Measurements from ENCODE around the gene TNIK. TPM values are rescaled to one million over a fixed set of nuclear protein-coding genes. Genes with fewer than 3 reads are reported as not detected.

Gene TNIK
- total and polyA plus RNA-seq, 2 of the 13 experiments (the other 11 are each of a cell fraction or from before 2014, with no cell fraction given) = 0.15 to 0.22 TPM

GRCh38 chr3:171190668-171191067, 269.5 kb downstream of the TNIK start:
- Histone ChIP-seq H3K27ac (ENCODE audit: extremely low read length, insufficient read depth, low read length) (no peak overlapping the region), H3K4me2 (ENCODE audit: low read depth, low read length) (no peak overlapping the region), H3K36me3 (replicated peaks in 1 of 2; ENCODE audit: control insufficient read depth in 1 of 2, insufficient read depth in 2 of 2, low read length in 2 of 2) (no peaks in the 10 kb centered on the region), H3K79me2 (ENCODE audit: insufficient read depth, low read length) (no peaks in the 10 kb centered on the region), H3K9ac (ENCODE audit: insufficient read depth, low read depth, low read length) (no peak overlapping the region), H3K27me3 (ENCODE audit: control insufficient read depth in 1 of 2, insufficient read depth in 2 of 2, low read length in 2 of 2) (no peaks in the 10 kb centered on the region), H4K20me1 (ENCODE audit: insufficient read depth, low read length) (no peaks in the 10 kb centered on the region), H3K4me1 (ENCODE audit: insufficient read depth, low read length) (peaks cover 14% of the 10 kb centered on the region), H3K4me3 (replicated peaks in 1 of 3; ENCODE audit: insufficient read depth in 1 of 3, low read depth in 2 of 3, low read length in 3 of 3) (no peak overlapping the region), H3K9me3 (ENCODE audit: low read length) (no peaks in the 10 kb centered on the region), H2AFZ (ENCODE audit: low read length) (no peak overlapping the region)
- TF ChIP-seq ZNF446 (CRISPR knock-in tag; IDR thresholded peaks at IDR 0.05) (no peak), MBNL3 (CRISPR knock-in tag; conservative IDR thresholded peaks at IDR 0.05) (no peak), SMC3 (IDR thresholded peaks at IDR 0.05; ENCODE audit: low read length) (no peak), ZNF883 (CRISPR knock-in tag; IDR thresholded peaks at IDR 0.05; ENCODE audit: not compliant biosample characterization) (no peak)
- ATAC-seq = no peak
- ChIA-PET POLR2A (no interaction called here), CTCF (ENCODE audit: low intra/inter-chr PET ratio, low total read pairs) (no interaction called here)
- no TSS peak for BruUV-seq (replicated peaks)
- intact Hi-C loops (cut with micrococcal nuclease; ENCODE audit: unreplicated experiment) = no loop called here
- no peak for FAIRE-seq
- no peak for DNase-seq (ENCODE audit: low spot score)
- in situ Hi-C loops (cut with HindIII; ENCODE audit: extremely low pct_ligation_motif_present, low pct_unique_long_range_greater_than_20kb) = no loop called here
- WGBS (ENCODE audit: low lambda C conversion rate) = 23% methylated on average over 1 of the region's 1 CpG

GRCh38 chr3:171189394-171190080, 270.7 kb downstream of the TNIK start:
- ChIA-PET CTCF (ENCODE audit: low intra/inter-chr PET ratio, low total read pairs) (no interaction called here), POLR2A (no interaction called here)
- no peaks in the 10 kb centered on the region for H3K36me3 ChIP-seq (replicated peaks in 1 of 2; ENCODE audit: control insufficient read depth in 1 of 2, insufficient read depth in 2 of 2, low read length in 2 of 2)
- FAIRE-seq (no peak), ATAC-seq (no peak), DNase-seq (ENCODE audit: low spot score) (no peak)
- no peak overlapping the region for H3K4me2 ChIP-seq (ENCODE audit: low read depth, low read length)
- H3K27me3 ChIP-seq (ENCODE audit: control insufficient read depth in 1 of 2, insufficient read depth in 2 of 2, low read length in 2 of 2) = no peaks in the 10 kb centered on the region
- in situ Hi-C loops (cut with HindIII; ENCODE audit: extremely low pct_ligation_motif_present, low pct_unique_long_range_greater_than_20kb) = loop anchor here (5.0 kb wide), 1 partner anchor 378 kb away; no protein-coding TSS in a partner anchor
- BruUV-seq (replicated peaks) = no TSS peak
- H3K9ac ChIP-seq (ENCODE audit: insufficient read depth, low read depth, low read length) = no peak overlapping the region
- H3K27ac ChIP-seq (ENCODE audit: extremely low read length, insufficient read depth, low read length) = no peak overlapping the region
- H3K9me3 ChIP-seq (ENCODE audit: low read length) = no peaks in the 10 kb centered on the region
- H4K20me1 ChIP-seq (ENCODE audit: insufficient read depth, low read length) = no peaks in the 10 kb centered on the region
- intact Hi-C loops (cut with micrococcal nuclease; ENCODE audit: unreplicated experiment) = loop anchor here (10.0 kb wide), 1 partner anchor 645 kb away; no protein-coding TSS in a partner anchor
- H3K4me1 ChIP-seq (ENCODE audit: insufficient read depth, low read length) = peaks cover 14% of the 10 kb centered on the region
- no peak overlapping the region for H2AFZ ChIP-seq (ENCODE audit: low read length)
- no peaks in the 10 kb centered on the region for H3K79me2 ChIP-seq (ENCODE audit: insufficient read depth, low read length)
- WGBS (ENCODE audit: low lambda C conversion rate) = 64% methylated on average over 3 of the region's 3 CpGs
- H3K4me3 ChIP-seq (replicated peaks in 1 of 3; ENCODE audit: insufficient read depth in 1 of 3, low read depth in 2 of 3, low read length in 3 of 3) = no peak overlapping the region
- TF ChIP-seq MLLT10 (CRISPR knock-in tag; IDR thresholded peaks at IDR 0.05) (no peak), AHDC1 (CRISPR knock-in tag; IDR thresholded peaks at IDR 0.05; ENCODE audit: borderline replicate concordance) (no peak), SKIL (CRISPR knock-in tag; IDR thresholded peaks at IDR 0.05; ENCODE audit: borderline replicate concordance) (no peak), ATF5 (CRISPR knock-in tag; IDR thresholded peaks at IDR 0.05; ENCODE audit: low read depth) (no peak), RFXANK (CRISPR knock-in tag; IDR thresholded peaks at IDR 0.05) (no peak), KMT2A (CRISPR knock-in tag; IDR thresholded peaks at IDR 0.05) (no peak)

All from HepG2 (cell line).